LNCaP clone FGC (cell line): ENCODE data around the gene TM9SF3.

Experiments used
- DNase-seq: peaks from one replicate; pipeline ENCODE4 v3.0.0-alpha.2; 2011; ENCODE audit warnings: low read depth
- H3K4me3 ChIP-seq: 2 replicates; pipeline ENCODE4 v1.5.1; 2011; ENCODE audit warnings: mild to moderate bottlenecking, low read depth, low read length, control low read depth
- TF ChIP-seq, protein P1 (sequence below): IDR thresholded peaks from 2 replicates; pipeline ENCODE4 v1.5.1; 2012; ENCODE audit warnings: mild to moderate bottlenecking; ENCODE audit not compliant: control insufficient read depth, insufficient read depth; ENCODE audit errors: extremely low read depth

TM9SF3 gene

DNA sequence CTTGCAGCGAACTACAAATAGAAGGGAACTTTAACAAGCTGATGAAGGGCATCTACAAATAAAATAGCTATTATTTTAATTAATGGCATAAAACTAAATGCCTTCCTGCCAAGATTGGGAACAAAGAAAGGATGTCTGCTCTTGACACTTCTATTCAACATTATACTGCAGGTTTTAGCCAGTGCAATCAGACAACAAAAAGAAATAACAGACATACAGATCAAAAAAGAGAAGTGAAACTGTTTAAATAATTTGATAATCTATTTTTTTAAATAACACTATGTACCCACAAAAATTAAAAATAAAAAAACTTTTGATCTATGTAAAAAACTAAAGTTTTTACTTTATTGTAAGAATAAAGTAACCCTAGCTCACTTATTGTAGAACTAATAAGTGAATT lies 50.7 kb downstream of the TM9SF3 start:
- TF ChIP-seq, protein P1, sequence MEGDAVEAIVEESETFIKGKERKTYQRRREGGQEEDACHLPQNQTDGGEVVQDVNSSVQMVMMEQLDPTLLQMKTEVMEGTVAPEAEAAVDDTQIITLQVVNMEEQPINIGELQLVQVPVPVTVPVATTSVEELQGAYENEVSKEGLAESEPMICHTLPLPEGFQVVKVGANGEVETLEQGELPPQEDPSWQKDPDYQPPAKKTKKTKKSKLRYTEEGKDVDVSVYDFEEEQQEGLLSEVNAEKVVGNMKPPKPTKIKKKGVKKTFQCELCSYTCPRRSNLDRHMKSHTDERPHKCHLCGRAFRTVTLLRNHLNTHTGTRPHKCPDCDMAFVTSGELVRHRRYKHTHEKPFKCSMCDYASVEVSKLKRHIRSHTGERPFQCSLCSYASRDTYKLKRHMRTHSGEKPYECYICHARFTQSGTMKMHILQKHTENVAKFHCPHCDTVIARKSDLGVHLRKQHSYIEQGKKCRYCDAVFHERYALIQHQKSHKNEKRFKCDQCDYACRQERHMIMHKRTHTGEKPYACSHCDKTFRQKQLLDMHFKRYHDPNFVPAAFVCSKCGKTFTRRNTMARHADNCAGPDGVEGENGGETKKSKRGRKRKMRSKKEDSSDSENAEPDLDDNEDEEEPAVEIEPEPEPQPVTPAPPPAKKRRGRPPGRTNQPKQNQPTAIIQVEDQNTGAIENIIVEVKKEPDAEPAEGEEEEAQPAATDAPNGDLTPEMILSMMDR = no peak

DNA sequence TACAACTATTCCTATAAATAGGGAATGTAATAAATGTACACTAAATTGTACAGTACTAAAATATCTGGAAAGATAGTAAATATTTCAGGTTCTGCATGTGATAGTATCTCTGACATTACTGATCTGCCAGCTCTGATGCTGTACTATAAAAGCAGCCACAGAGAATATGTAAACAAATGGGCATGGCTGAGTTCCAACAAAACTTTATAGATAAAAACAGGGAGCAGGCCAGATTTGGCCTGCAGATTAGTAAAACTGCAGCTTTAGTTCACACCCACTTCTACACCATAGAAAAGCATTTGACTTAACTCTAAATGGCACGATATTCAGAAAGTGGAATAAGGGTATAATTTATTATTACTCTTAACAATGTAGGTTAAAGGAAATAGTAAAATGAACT lies 54.3 kb downstream of the TM9SF3 start:
- no peak overlapping the region for H3K4me3 ChIP-seq
- TF ChIP-seq, protein P1 = no peak
- peak; percentile 97 for DNase-seq

More for the DNA sequence above, 50.7 kb downstream of the TM9SF3 start:
- DNase-seq = no peak
- H3K4me3 ChIP-seq = no peak overlapping the region

DNA sequence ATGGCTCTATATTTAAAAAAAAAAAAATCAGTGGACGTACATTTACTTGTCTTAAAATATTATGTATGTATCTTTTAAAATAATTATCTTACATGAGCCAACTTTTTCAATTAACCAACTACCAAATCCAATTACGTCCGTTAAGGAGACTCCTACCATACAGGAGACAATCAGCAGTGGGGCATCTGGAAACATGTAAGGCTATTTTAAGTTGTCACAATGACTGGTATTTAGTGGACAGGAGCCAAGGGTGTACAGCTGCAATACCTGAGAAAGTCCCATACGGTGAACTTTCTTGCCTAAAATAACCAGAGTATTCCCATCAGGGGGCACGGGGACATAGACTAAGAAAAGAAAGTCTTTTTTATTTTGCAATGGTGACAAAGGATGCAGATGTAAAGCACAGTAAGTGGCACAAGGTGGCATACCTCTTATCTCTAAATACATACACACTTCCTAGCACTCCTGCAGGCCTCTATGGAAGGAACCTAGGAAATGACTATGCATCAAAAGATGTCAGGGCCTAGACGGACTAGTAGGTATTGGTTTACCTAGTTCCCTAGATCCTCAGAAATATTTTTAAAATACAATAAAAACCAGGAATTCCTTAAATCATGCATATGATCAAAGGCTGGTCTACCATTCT lies 57.1 kb downstream of the TM9SF3 start:
- H3K4me3 ChIP-seq = no peak overlapping the region
- TF ChIP-seq, protein P1 = no peak
- no peak for DNase-seq

DNA sequence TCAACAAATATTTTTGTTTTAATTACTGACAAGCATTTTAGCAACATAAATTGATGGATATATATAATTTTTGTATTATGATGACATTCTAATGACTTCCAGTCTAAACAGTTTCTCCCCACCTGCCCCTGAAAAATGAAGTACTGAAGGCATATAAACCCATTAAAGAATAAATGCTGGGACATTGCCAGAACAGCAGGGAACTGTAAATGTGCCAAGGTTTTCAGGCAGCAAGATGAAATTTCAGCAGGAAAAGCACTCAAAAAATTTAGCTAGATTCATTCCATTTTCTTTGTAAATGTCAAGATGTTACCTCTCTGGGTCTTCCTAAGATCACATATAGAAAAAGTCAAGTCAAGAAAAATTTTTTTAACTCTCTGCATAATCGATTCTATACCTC lies 62.1 kb downstream of the TM9SF3 start:
- TF ChIP-seq, protein P1 = no peak
- DNase-seq = no peak
- no peak overlapping the region for H3K4me3 ChIP-seq

DNA sequence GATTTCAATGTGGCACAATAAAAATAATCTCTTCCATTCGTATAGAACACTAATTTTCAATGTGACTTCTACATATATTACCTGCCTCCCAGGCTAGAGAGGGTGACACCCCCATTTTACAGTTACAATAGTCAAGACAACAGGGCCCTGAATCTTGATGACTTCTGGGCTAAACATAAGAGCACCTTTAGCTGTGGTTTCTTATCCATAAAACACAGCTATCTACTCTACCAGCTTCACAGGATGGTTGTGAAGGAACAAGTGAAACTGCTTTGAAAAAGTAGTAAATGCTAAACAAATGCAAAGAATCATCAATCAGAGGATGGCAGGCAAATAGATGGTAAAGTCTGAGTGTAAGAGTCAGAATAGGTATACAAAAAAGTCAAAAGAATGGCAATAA lies 69.5 kb downstream of the TM9SF3 start:
- TF ChIP-seq, protein P1 = no peak
- no peak overlapping the region for H3K4me3 ChIP-seq
- no peak for DNase-seq

DNA sequence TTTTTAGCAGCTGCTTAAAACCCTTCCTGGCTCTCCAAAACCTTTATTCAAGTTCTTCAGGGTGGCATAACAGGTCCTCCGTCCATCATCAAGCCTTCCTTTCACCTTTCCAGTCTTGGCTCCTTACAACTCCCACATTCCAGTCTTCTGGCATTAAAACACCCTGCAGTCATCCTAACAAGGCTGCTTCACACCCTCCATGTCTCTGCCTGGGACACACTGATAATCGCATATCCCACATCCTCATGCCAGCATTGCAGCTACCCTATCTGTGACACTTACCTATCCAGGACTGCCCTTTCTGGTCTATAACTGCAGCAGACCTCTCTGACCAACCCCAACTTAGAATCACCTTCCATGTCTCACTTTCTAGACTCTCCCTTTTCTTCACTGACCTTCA lies 70.5 kb downstream of the TM9SF3 start:
- TF ChIP-seq, protein P1 = no peak
- DNase-seq = no peak
- H3K4me3 ChIP-seq = no peak overlapping the region
